GM19099 (cell line): ENCODE results near the gene CDC42SE2.

Source experiments
- POLR2A ChIP-seq: IDR thresholded peaks from 3 replicates; pipeline ENCODE4 v1.6.1; 2011; ENCODE audit warnings: low read depth; ENCODE audit not compliant: insufficient read length; ENCODE audit errors: extremely low read depth

The CDC42SE2 gene

GRCh38 chr5:131367219-131367860 is 103.5 kb downstream of the CDC42SE2 start:
- no peak for TF ChIP-seq POLR2A

GRCh38 chr5:131368866-131369265 is 105.0 kb downstream of the CDC42SE2 start:
- no peak for TF ChIP-seq POLR2A

- TF ChIP-seq POLR2A, result no peak
Measured at GRCh38 chr5:131369558-131369957, 105.7 kb downstream of the CDC42SE2 start.

- TF ChIP-seq POLR2A, result no peak
Measured at GRCh38 chr5:131371835-131372234, 108.0 kb downstream of the CDC42SE2 start.

- no peak for TF ChIP-seq POLR2A
Measured at GRCh38 chr5:131373265-131373664, 109.4 kb downstream of the CDC42SE2 start.

GRCh38 chr5:131375351-131375750 is 111.5 kb downstream of the CDC42SE2 start:
- TF ChIP-seq POLR2A, result no peak

- TF ChIP-seq POLR2A, result no peak
Measured at GRCh38 chr5:131377346-131377745, 113.5 kb downstream of the CDC42SE2 start.

GRCh38 chr5:131377785-131378325 is 114.0 kb downstream of the CDC42SE2 start:
- no peak for TF ChIP-seq POLR2A

- no peak for TF ChIP-seq POLR2A
Measured at GRCh38 chr5:131378721-131379541, 115.1 kb downstream of the CDC42SE2 start.

GRCh38 chr5:131379723-131380122 is 115.9 kb downstream of the CDC42SE2 start:
- peak; percentile 23 for TF ChIP-seq POLR2A

- TF ChIP-seq POLR2A, result no peak
Measured at GRCh38 chr5:131381021-131381420, 117.2 kb downstream of the CDC42SE2 start.

- no peak for TF ChIP-seq POLR2A
Measured at GRCh38 chr5:131381777-131382176, 117.9 kb downstream of the CDC42SE2 start.

- TF ChIP-seq POLR2A, result no peak
Measured at GRCh38 chr5:131382407-131383395, 118.8 kb downstream of the CDC42SE2 start.

GRCh38 chr5:131384173-131384572 is 120.3 kb downstream of the CDC42SE2 start:
- no peak for TF ChIP-seq POLR2A
